ENCODE data around the gene OVOL3.
A peak's percentile ranks its signal among the peaks of the same experiment; 100 is the strongest.

The OVOL3 gene

GRCh38 chr19:36100476-36100875 lies 10.5 kb upstream of the OVOL3 start:
- Histone ChIP-seq H2BK12ac (ENCODE audit: low read length) (no peak overlapping the region), H2AK5ac (ENCODE audit: low read depth, low read length) (no peak overlapping the region), H2BK120ac (ENCODE audit: low read depth, low read length) (no peak overlapping the region), H4K91ac (ENCODE audit: low read depth, low read length, poor library complexity) (no peak overlapping the region), H3K9ac (ENCODE audit: low read depth, low read length, poor library complexity) (peak overlapping the region; percentile 34), H3K4me1 (ENCODE audit: control insufficient read depth in 2 of 2, insufficient read depth in 1 of 2, low read depth in 1 of 2, low read length in 2 of 2) (peaks cover 0 to 8% of the 10 kb centered on the region in 2 donors), H3K27ac (replicated peaks; ENCODE audit: low read length) (no peak overlapping the region), H3K18ac (ENCODE audit: low read length) (no peak overlapping the region), H2BK5ac (ENCODE audit: low read length) (no peak overlapping the region), H4K8ac (ENCODE audit: low read depth, low read length) (no peak overlapping the region), H3K4ac (ENCODE audit: low read length) (no peak overlapping the region), H3K23ac (ENCODE audit: low read depth, low read length, poor library complexity) (no peak overlapping the region), H3K27me3 (ENCODE audit: control insufficient read depth in 3 of 3, insufficient read depth in 3 of 3, low read depth in 1 of 3, low read length in 3 of 3) (no peaks in the 10 kb centered on the region), H2BK15ac (ENCODE audit: low read length) (no peak overlapping the region), H3K36me3 (replicated peaks in 1 of 2; ENCODE audit: control insufficient read depth in 2 of 2, insufficient read depth in 2 of 2, low read length in 2 of 2) (peaks cover 56 to 94% of the 10 kb centered on the region in 2 donors), H3K14ac (ENCODE audit: low read length) (no peak overlapping the region), H3K9me3 (replicated peaks in 1 of 2; ENCODE audit: control insufficient read depth in 2 of 2, insufficient read depth in 1 of 2, low read depth in 1 of 2, low read length in 2 of 2) (no peaks in the 10 kb centered on the region), H3K79me1 (ENCODE audit: low read depth, low read length) (peaks cover 9% of the 10 kb centered on the region), H3K4me3 (ENCODE audit: low read length in 2 of 2) (no peak overlapping the region), H2AFZ (ENCODE audit: low read length) (no peak overlapping the region), H3K4me2 (ENCODE audit: insufficient read depth, low read length, poor library complexity, severe bottlenecking) (no peak overlapping the region)
- no CpG with 5 or more reads among the region's 5 CpGs for WGBS, 2 donors (ENCODE audit: extremely low coverage in 2 of 2, insufficient read length in 2 of 2, insufficient replicate concordance in 1 of 2)
- no peak for DNase-seq (ENCODE audit: low spot score)

- Histone ChIP-seq H3K4me1 (ENCODE audit: control insufficient read depth in 2 of 2, insufficient read depth in 1 of 2, low read depth in 1 of 2, low read length in 2 of 2) (peaks cover 0 to 6% of the 10 kb centered on the region in 2 donors), H3K23ac (ENCODE audit: low read depth, low read length, poor library complexity) (no peak overlapping the region)
Measured at GRCh38 chr19:36101550-36102327, 9.2 kb upstream of the OVOL3 start.

DNA sequence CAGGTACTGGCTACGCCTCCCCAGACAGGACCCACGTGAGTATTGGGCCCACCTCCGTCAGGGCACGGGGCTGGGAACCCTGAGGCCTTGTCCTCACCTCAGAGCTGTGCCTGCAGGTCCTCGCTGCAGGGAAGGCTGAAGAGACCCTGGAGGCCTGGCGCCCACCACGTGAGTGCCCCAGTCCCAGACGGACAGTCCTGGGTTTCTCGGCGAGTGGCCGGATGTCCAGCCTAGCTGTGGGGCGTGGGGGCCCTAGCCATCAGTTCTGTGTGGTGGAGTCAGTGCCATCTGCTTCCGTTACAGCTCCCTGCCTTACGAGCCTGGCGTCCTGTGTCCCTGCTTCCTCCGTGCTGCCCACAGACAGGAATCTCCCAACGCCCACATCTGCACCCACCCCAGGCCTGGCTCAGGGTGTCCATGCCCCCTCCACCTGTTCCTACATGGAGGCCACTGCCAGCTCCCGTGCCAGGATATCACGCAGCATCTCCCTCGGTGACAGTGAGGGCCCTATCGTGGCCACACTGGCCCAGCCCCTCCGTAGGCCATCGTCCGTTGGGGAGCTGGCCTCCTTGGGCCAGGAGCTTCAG lies 7.8 kb upstream of the OVOL3 start:
- H3K18ac ChIP-seq (ENCODE audit: low read length) = peak overlapping the region; percentile 57
- H2BK5ac ChIP-seq (ENCODE audit: low read length) = no peak overlapping the region
- no peak overlapping the region for H4K8ac ChIP-seq (ENCODE audit: low read depth, low read length)
- H2AFZ ChIP-seq (ENCODE audit: low read length) = no peak overlapping the region
- H3K4ac ChIP-seq (ENCODE audit: low read length) = no peak overlapping the region
- peak overlapping the region in 1 of 2 donors; percentile 40 for H3K4me3 ChIP-seq (ENCODE audit: low read length in 2 of 2)
- no peak overlapping the region for H2BK12ac ChIP-seq (ENCODE audit: low read length)
- H3K36me3 ChIP-seq (replicated peaks in 1 of 2; ENCODE audit: control insufficient read depth in 2 of 2, insufficient read depth in 2 of 2, low read length in 2 of 2) = peaks cover 63 to 88% of the 10 kb centered on the region in 2 donors
- peak overlapping the region; percentile 80 for H3K23ac ChIP-seq (ENCODE audit: low read depth, low read length, poor library complexity)
- no CpG with 5 or more reads among the region's 24 CpGs for WGBS, 2 donors (ENCODE audit: extremely low coverage in 2 of 2, insufficient read length in 2 of 2, insufficient replicate concordance in 1 of 2)
- H2BK120ac ChIP-seq (ENCODE audit: low read depth, low read length) = no peak overlapping the region
- no peak overlapping the region for H3K27ac ChIP-seq (replicated peaks; ENCODE audit: low read length)
- no peak overlapping the region for H4K91ac ChIP-seq (ENCODE audit: low read depth, low read length, poor library complexity)
- H3K4me2 ChIP-seq (ENCODE audit: insufficient read depth, low read length, poor library complexity, severe bottlenecking) = peak overlapping the region; percentile 2
- H3K9me3 ChIP-seq (replicated peaks in 1 of 2; ENCODE audit: control insufficient read depth in 2 of 2, insufficient read depth in 1 of 2, low read depth in 1 of 2, low read length in 2 of 2) = no peaks in the 10 kb centered on the region
- H3K27me3 ChIP-seq (ENCODE audit: control insufficient read depth in 3 of 3, insufficient read depth in 3 of 3, low read depth in 1 of 3, low read length in 3 of 3) = no peaks in the 10 kb centered on the region
- no peak for DNase-seq (ENCODE audit: low spot score)
- no peak overlapping the region for H2AK5ac ChIP-seq (ENCODE audit: low read depth, low read length)
- H3K14ac ChIP-seq (ENCODE audit: low read length) = no peak overlapping the region
- peaks cover 9% of the 10 kb centered on the region for H3K79me1 ChIP-seq (ENCODE audit: low read depth, low read length)
- H3K9ac ChIP-seq (ENCODE audit: low read depth, low read length, poor library complexity) = no peak overlapping the region
- H3K4me1 ChIP-seq (ENCODE audit: control insufficient read depth in 2 of 2, insufficient read depth in 1 of 2, low read depth in 1 of 2, low read length in 2 of 2) = peaks cover 0 to 2% of the 10 kb centered on the region in 2 donors
- no peak overlapping the region for H2BK15ac ChIP-seq (ENCODE audit: low read length)

More at GRCh38 chr19:36101550-36102327, 9.2 kb upstream of the OVOL3 start:
- Histone ChIP-seq H4K8ac (ENCODE audit: low read depth, low read length) (peak overlapping the region; percentile 23), H3K18ac (ENCODE audit: low read length) (no peak overlapping the region), H2BK12ac (ENCODE audit: low read length) (no peak overlapping the region), H3K14ac (ENCODE audit: low read length) (no peak overlapping the region), H3K9me3 (replicated peaks in 1 of 2; ENCODE audit: control insufficient read depth in 2 of 2, insufficient read depth in 1 of 2, low read depth in 1 of 2, low read length in 2 of 2) (no peaks in the 10 kb centered on the region), H3K4me2 (ENCODE audit: insufficient read depth, low read length, poor library complexity, severe bottlenecking) (no peak overlapping the region), H4K91ac (ENCODE audit: low read depth, low read length, poor library complexity) (no peak overlapping the region), H2BK5ac (ENCODE audit: low read length) (peak overlapping the region; percentile 71), H2AFZ (ENCODE audit: low read length) (no peak overlapping the region), H3K27ac (replicated peaks; ENCODE audit: low read length) (no peak overlapping the region), H3K4me3 (ENCODE audit: low read length in 2 of 2) (no peak overlapping the region), H3K4ac (ENCODE audit: low read length) (no peak overlapping the region), H3K27me3 (ENCODE audit: control insufficient read depth in 3 of 3, insufficient read depth in 3 of 3, low read depth in 1 of 3, low read length in 3 of 3) (no peaks in the 10 kb centered on the region), H2BK15ac (ENCODE audit: low read length) (no peak overlapping the region), H3K36me3 (replicated peaks in 1 of 2; ENCODE audit: control insufficient read depth in 2 of 2, insufficient read depth in 2 of 2, low read length in 2 of 2) (peaks cover 61 to 94% of the 10 kb centered on the region in 2 donors), H2BK120ac (ENCODE audit: low read depth, low read length) (no peak overlapping the region), H3K79me1 (ENCODE audit: low read depth, low read length) (peaks cover 9% of the 10 kb centered on the region), H2AK5ac (ENCODE audit: low read depth, low read length) (no peak overlapping the region), H3K9ac (ENCODE audit: low read depth, low read length, poor library complexity) (no peak overlapping the region)
- DNase-seq (ENCODE audit: low spot score) = no peak
- no CpG with 5 or more reads among the region's 27 CpGs for WGBS, 2 donors (ENCODE audit: extremely low coverage in 2 of 2, insufficient read length in 2 of 2, insufficient replicate concordance in 1 of 2)

DNA sequence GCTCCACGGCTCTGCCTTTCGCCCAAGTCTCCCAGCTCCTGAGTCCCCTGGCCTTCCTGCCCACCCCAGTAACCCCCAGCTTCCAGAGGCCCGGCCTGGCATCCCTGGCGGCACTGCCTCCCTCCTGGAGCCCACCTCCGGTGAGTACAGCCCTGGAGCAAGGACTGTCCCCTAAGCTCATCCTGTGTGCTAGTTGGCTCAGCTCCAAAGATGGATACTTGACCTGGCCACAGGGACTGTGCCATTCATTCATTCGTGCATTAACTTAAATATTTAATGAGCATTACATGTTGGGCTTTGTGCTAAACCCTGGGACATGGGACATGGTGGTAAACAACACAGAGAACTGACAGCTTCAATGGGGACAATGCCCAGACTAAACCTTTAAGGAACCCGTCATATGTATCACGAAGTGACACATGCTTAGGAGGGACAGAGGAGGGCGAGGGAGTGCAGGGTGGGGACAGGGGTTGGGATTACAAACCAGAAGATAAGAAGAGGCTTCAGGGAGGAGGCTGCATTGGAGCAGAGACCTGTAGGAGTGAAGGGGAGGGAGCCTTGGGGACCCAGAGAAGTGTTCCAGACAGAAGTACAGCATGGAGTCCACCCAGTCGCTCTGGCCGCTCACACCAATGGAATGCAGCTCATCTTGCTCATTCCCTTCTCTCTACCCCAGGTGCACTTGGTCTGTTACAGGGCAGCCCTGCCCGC lies 6.9 kb upstream of the OVOL3 start:
- H3K23ac ChIP-seq (ENCODE audit: low read depth, low read length, poor library complexity) = peak overlapping the region; percentile 85
- peaks cover 9% of the 10 kb centered on the region for H3K79me1 ChIP-seq (ENCODE audit: low read depth, low read length)
- no peak overlapping the region for H4K91ac ChIP-seq (ENCODE audit: low read depth, low read length, poor library complexity)
- no peak overlapping the region for H3K14ac ChIP-seq (ENCODE audit: low read length)
- H3K4me2 ChIP-seq (ENCODE audit: insufficient read depth, low read length, poor library complexity, severe bottlenecking) = no peak overlapping the region
- H3K4ac ChIP-seq (ENCODE audit: low read length) = no peak overlapping the region
- H3K18ac ChIP-seq (ENCODE audit: low read length) = no peak overlapping the region
- H2BK120ac ChIP-seq (ENCODE audit: low read depth, low read length) = no peak overlapping the region
- no peak overlapping the region for H2BK5ac ChIP-seq (ENCODE audit: low read length)
- no peak overlapping the region for H2BK12ac ChIP-seq (ENCODE audit: low read length)
- no CpG with 5 or more reads among the region's 12 CpGs for WGBS, 2 donors (ENCODE audit: extremely low coverage in 2 of 2, insufficient read length in 2 of 2, insufficient replicate concordance in 1 of 2)
- H3K4me1 ChIP-seq (ENCODE audit: control insufficient read depth in 2 of 2, insufficient read depth in 1 of 2, low read depth in 1 of 2, low read length in 2 of 2) = peaks cover 0 to 3% of the 10 kb centered on the region in 2 donors
- peaks cover 63 to 81% of the 10 kb centered on the region in 2 donors for H3K36me3 ChIP-seq (replicated peaks in 1 of 2; ENCODE audit: control insufficient read depth in 2 of 2, insufficient read depth in 2 of 2, low read length in 2 of 2)
- no peak overlapping the region for H3K9ac ChIP-seq (ENCODE audit: low read depth, low read length, poor library complexity)
- no peak overlapping the region for H2AFZ ChIP-seq (ENCODE audit: low read length)
- no peak overlapping the region for H3K4me3 ChIP-seq (ENCODE audit: low read length in 2 of 2)
- no peak overlapping the region for H4K8ac ChIP-seq (ENCODE audit: low read depth, low read length)
- H2BK15ac ChIP-seq (ENCODE audit: low read length) = no peak overlapping the region
- no peak overlapping the region for H2AK5ac ChIP-seq (ENCODE audit: low read depth, low read length)
- no peaks in the 10 kb centered on the region for H3K27me3 ChIP-seq (ENCODE audit: control insufficient read depth in 3 of 3, insufficient read depth in 3 of 3, low read depth in 1 of 3, low read length in 3 of 3)
- no peak overlapping the region for H3K27ac ChIP-seq (replicated peaks; ENCODE audit: low read length)
- no peaks in the 10 kb centered on the region for H3K9me3 ChIP-seq (replicated peaks in 1 of 2; ENCODE audit: control insufficient read depth in 2 of 2, insufficient read depth in 1 of 2, low read depth in 1 of 2, low read length in 2 of 2)
- no peak for DNase-seq (ENCODE audit: low spot score)
